Pancreas (tissue), 10 donors: ENCODE measurements around the gene TMCC2. TPM values are rescaled to one million over a fixed set of nuclear protein-coding genes. Genes with fewer than 3 reads are reported as not detected.

Experiments
- ATAC-seq, 4 donors: fragments of 200-7000 bp; cut with Tn5 transposase; one replicate each; pipeline versions ENCODE4 v1.8.0 to v1.9.1; 2020; ENCODE audit warnings: mild to moderate bottlenecking in 4 of 4, moderate library complexity in 4 of 4
- DNase-seq, 6 donors: peaks; one replicate each; pipeline ENCODE4 v3.0.0-alpha.2; 2020
- FAIRE-seq: peaks from 2 replicates; lab custom pipeline; 2012; peaks lifted over from hg19 to GRCh38; lab: Jason Lieb, UNC
- H3K27ac ChIP-seq, 4 donors: fragments of 200-600 bp; sonication (generic); 1 replicate in 3 of 4; 2 replicates in 1 of 4; pipeline versions ENCODE4 v1.5.0 to v1.8.0; 2020
- H3K27me3 ChIP-seq, 4 donors: fragments of 200-600 bp; one replicate each; pipeline ENCODE4 v1.8.0; 2021
- H3K36me3 ChIP-seq, 3 donors: fragments of 200-600 bp; sonication (generic) in 1 of 3; one replicate each; pipeline versions ENCODE4 v1.5.0 to v1.8.0; 2020 to 2021
- H3K4me1 ChIP-seq, 3 donors: fragments of 200-600 bp; one replicate each; pipeline ENCODE4 v1.8.0; 2021
- H3K4me3 ChIP-seq, 4 donors: fragments of 200-600 bp; sonication (generic) in 2 of 4; one replicate each; pipeline versions ENCODE4 v1.5.0 to v1.8.0; 2020 to 2021
- H3K9me3 ChIP-seq, 4 donors: fragments of 200-600 bp; one replicate each; pipeline ENCODE4 v1.8.0; 2021
- WGBS, 2 donors: extraction: QIAGEN DNeasy Blood & Tissue Kit; methylation state at CpG; one replicate each; pipeline ENCODE4 v1.1.7; 2013; 5-methylcytosine and 5-hydroxymethylcytosine counted together
- intact Hi-C, 3 donors: fragments of 100-400 bp; cut with DNase I; formaldehyde crosslinking; loops; one replicate each; pipeline versions ENCODE4 v1.11.1 to v1.14.2; 2022
- polyA plus RNA-seq, 2 donors: library from polyadenylated mRNA; stranded (reverse); fragments of 200-250 nt; gene quantifications; one replicate each; pipeline ENCODE4 v1.2.3, GENCODE V29; 2013
- total RNA-seq, 6 donors: library from RNA; stranded (reverse); fragmentation: NEBNext Ultra II Directional in 4 of 6; extraction: Animal tissue kit (Norgen Biotek cat#: 25700) in 4 of 6; gene quantifications; one replicate each; pipeline versions ENCODE4 v1.2.1 to v1.2.4, GENCODE V29; 2021 to 2023
- TF ChIP-seq, protein P1 (sequence below), 4 donors: fragments of 200-600 bp; sonication (generic) in 3 of 4; IDR thresholded peaks; one replicate each; pipeline versions ENCODE4 v1.5.0 to v1.8.0; 2021; ENCODE audit warnings: antibody characterized with exemption in 4 of 4
- donor health status: healthy with polysubstance abuse.
- donor health status: DM: no; HTN: no; CAD: no; lungs with moderate emphysema.
- donor health status: DM: no; HTN: no; CAD: no.
- donor health status: control.
- donor health status: control.
- donor health status: Bipolar disorder and iron deficiency.
- donor health status: DM: yes; HTN: yes; CAD: no.
- donor health status: DM: no; HTN: no; CAD: no.
- donor health status: DM: no; HTN: no; CAD: no.
- donor health status: DM: yes; HTN: yes; CAD: no.

Gene TMCC2
- total and polyA plus RNA-seq, 8 donors, result 0.55 to 4.3 (median 1.2) TPM

GRCh38 chr1:205248793-205249601 is 21.3 kb downstream of the TMCC2 start:
- Histone ChIP-seq H3K4me1 (peaks cover 5 to 9% (median 8%) of the 10 kb centered on the region in 3 donors), H3K36me3 (no peaks in the 10 kb centered on the region), H3K4me3 (no peak overlapping the region), H3K27me3 (no peaks in the 10 kb centered on the region), H3K27ac (peak overlapping the region in 2 of 4 donors; percentile 3 to 53), H3K9me3 (no peaks in the 10 kb centered on the region)
- peak; percentile 36 to 87 (median 77) for DNase-seq
- 36 to 39% methylated on average over 11 of the region's 11 CpGs for WGBS, 2 donors
- ATAC-seq, result peak; percentile 59 to 91 (median 78)
- intact Hi-C loops, result loop anchor here in 1 of 3 donors (10.0 kb wide), 1 partner anchor 134 kb away; no protein-coding TSS in a partner anchor
- FAIRE-seq, result no peak
- TF ChIP-seq, protein P1, sequence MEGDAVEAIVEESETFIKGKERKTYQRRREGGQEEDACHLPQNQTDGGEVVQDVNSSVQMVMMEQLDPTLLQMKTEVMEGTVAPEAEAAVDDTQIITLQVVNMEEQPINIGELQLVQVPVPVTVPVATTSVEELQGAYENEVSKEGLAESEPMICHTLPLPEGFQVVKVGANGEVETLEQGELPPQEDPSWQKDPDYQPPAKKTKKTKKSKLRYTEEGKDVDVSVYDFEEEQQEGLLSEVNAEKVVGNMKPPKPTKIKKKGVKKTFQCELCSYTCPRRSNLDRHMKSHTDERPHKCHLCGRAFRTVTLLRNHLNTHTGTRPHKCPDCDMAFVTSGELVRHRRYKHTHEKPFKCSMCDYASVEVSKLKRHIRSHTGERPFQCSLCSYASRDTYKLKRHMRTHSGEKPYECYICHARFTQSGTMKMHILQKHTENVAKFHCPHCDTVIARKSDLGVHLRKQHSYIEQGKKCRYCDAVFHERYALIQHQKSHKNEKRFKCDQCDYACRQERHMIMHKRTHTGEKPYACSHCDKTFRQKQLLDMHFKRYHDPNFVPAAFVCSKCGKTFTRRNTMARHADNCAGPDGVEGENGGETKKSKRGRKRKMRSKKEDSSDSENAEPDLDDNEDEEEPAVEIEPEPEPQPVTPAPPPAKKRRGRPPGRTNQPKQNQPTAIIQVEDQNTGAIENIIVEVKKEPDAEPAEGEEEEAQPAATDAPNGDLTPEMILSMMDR (IDR thresholded peaks at IDR 0.05), result no peak

DNA sequence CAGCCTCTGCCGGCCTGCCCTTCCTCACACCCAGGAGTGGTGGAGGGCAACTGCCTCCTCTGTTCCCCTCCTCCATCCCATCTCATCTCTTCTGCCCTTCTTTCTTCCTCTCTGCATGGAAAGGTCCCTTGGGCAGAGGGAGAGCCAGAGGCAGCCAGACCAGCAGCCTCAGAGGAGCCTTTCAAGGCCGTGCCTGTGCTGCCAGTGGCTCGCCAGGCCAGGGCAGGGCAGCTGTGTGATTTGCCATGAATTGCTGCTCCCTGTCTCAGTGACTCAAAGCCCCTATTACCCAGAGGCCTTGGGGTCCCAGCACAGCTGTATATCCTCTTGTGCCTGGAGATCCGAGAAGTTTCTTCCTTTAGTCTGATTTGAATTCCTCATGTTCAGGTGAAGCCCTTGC is 21.9 kb downstream of the TMCC2 start:
- FAIRE-seq, result no peak
- TF ChIP-seq, protein P1 (IDR thresholded peaks at IDR 0.05), result no peak
- DNase-seq, result peak in 1 of 6 donors; percentile 66
- intact Hi-C loops, result loop anchor here in 2 of 3 donors (10.0 kb wide), 2 partner anchors 105 to 135 kb away; no protein-coding TSS in a partner anchor
- 46 to 49% methylated on average over 4 of the region's 4 CpGs for WGBS, 2 donors
- no peaks in the 10 kb centered on the region for H3K9me3 ChIP-seq
- H3K4me1 ChIP-seq, result peaks cover 5 to 9% (median 8%) of the 10 kb centered on the region in 3 donors
- H3K4me3 ChIP-seq, result no peak overlapping the region
- ATAC-seq, result peak; percentile 53 to 85 (median 68)
- no peaks in the 10 kb centered on the region for H3K27me3 ChIP-seq
- H3K36me3 ChIP-seq, result no peaks in the 10 kb centered on the region
- H3K27ac ChIP-seq, result peak overlapping the region in 2 of 4 donors; percentile 3 to 53

GRCh38 chr1:205250699-205251098 is 23.0 kb downstream of the TMCC2 start:
- intact Hi-C loops, result loop anchor here in 1 of 3 donors (10.0 kb wide), 1 partner anchor 106 kb away; no protein-coding TSS in a partner anchor
- ATAC-seq (no peak), DNase-seq (peak in 1 of 6 donors; percentile 31), FAIRE-seq (no peak)
- TF ChIP-seq, protein P1 (IDR thresholded peaks at IDR 0.05), result no peak
- Histone ChIP-seq H3K27ac (no peak overlapping the region), H3K36me3 (no peaks in the 10 kb centered on the region), H3K4me3 (no peak overlapping the region), H3K9me3 (no peaks in the 10 kb centered on the region), H3K27me3 (no peaks in the 10 kb centered on the region), H3K4me1 (peaks cover 5 to 9% (median 8%) of the 10 kb centered on the region in 3 donors)
- 67 to 69% methylated on average over 6 of the region's 6 CpGs for WGBS, 2 donors

DNA sequence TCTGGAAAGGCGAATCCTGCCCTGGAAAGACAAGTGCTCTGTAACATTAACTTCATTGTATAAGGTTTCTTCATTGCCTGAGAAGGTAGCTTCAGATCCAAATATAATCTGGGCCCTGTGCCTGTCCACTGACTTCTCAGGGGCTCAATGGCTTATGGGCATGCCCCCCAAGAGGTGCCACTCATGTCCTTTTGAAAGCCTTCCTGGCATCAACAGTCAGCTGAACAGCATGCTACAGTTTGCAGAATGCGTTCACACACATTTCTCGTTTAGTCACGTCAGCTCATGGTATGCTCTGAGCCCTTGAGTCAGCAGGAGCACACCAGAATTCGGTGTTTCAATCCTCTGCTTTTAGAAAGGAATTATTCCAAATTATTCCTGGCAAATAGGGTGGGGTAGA is 23.8 kb downstream of the TMCC2 start:
- Histone ChIP-seq H3K27ac (no peak overlapping the region), H3K4me1 (peaks cover 5 to 9% (median 8%) of the 10 kb centered on the region in 3 donors), H3K4me3 (no peak overlapping the region), H3K9me3 (no peaks in the 10 kb centered on the region), H3K27me3 (no peaks in the 10 kb centered on the region), H3K36me3 (no peaks in the 10 kb centered on the region)
- FAIRE-seq, result no peak
- no peak for ATAC-seq
- TF ChIP-seq, protein P1 (IDR thresholded peaks at IDR 0.05), result no peak
- intact Hi-C loops, result loop anchor here in 1 of 3 donors (10.0 kb wide), 1 partner anchor 107 kb away; no protein-coding TSS in a partner anchor
- WGBS, 2 donors, result 70 to 83% methylated on average over 5 of the region's 5 CpGs
- DNase-seq, result no peak
